GM19438 (cell line): ENCODE data around the gene DCLK2.

Experiments used
- ATAC-seq: cut with Tn5 transposase; IDR thresholded peaks from one replicate; pipeline ENCODE4 v1.9.1; 2021; ENCODE audit warnings: low read depth; ENCODE audit not compliant: unreplicated experiment

DCLK2 gene

GRCh38 chr4:150306719-150307118 lies 228.5 kb downstream of the DCLK2 start:
- no peak for ATAC-seq
